Neural cell (in vitro differentiated cells): Measurements from ENCODE around the gene WDR75. TPM values are rescaled to one million over a fixed set of nuclear protein-coding genes. Genes with fewer than 3 reads are reported as not detected.

Experiments used
- H2AFZ ChIP-seq: fragments of 200-600, 300-800 bp; sonication (generic), shearing (Covaris generic); 2 replicates; pipeline ENCODE4 v1.6.0; 2014; ENCODE audit warnings: low read depth, mild to moderate bottlenecking, antibody characterized with exemption, low read length, moderate library complexity
- H3F3A ChIP-seq: fragments of 200-600 bp; shearing (Covaris generic); 2 replicates; pipeline ENCODE4 v1.6.1; 2016; ENCODE audit warnings: mild to moderate bottlenecking, moderate library complexity, mixed read lengths, antibody characterized with exemption, low read length; ENCODE audit not compliant: insufficient read depth, poor library complexity, severe bottlenecking
- H3K27ac ChIP-seq: fragments of 200-600, 300-800 bp; sonication (generic), shearing (Covaris generic); 2 replicates; pipeline ENCODE4 v1.5.1; 2014; ENCODE audit warnings: mild to moderate bottlenecking, low read length, moderate library complexity
- H3K27me3 ChIP-seq: fragments of 300-800, 200-600 bp; sonication (generic), shearing (Covaris generic); 2 replicates; pipeline ENCODE4 v1.6.0; 2014; ENCODE audit warnings: mild to moderate bottlenecking, low read depth, low read length, moderate library complexity; ENCODE audit not compliant: insufficient read depth
- H3K36me3 ChIP-seq: fragments of 300-800, 200-600 bp; sonication (generic), shearing (Covaris generic); 2 replicates; pipeline ENCODE4 v1.5.1; 2014; ENCODE audit warnings: mild to moderate bottlenecking, antibody characterized with exemption, low read length, moderate library complexity; ENCODE audit not compliant: insufficient read depth
- H3K4me2 ChIP-seq: fragments of 300-800, 200-600 bp; sonication (generic), shearing (Covaris generic); 2 replicates; pipeline ENCODE4 v1.6.0; 2014; ENCODE audit warnings: mild to moderate bottlenecking, low read length
- H3K4me3 ChIP-seq: fragments of 300-800, 200-600 bp; sonication (generic), shearing (Covaris generic); 2 replicates; pipeline ENCODE4 v1.5.1; 2014; ENCODE audit warnings: mild to moderate bottlenecking, low read length, moderate library complexity
- H3K79me2 ChIP-seq: fragments of 200-600 bp; shearing (Covaris generic); replicated peaks from 2 replicates; pipeline ENCODE4 v1.6.0; 2014; ENCODE audit warnings: mild to moderate bottlenecking, low read length, moderate library complexity; ENCODE audit not compliant: insufficient read depth
- H3K9ac ChIP-seq: fragments of 300-800, 200-600 bp; sonication (generic), shearing (Covaris generic); 2 replicates; pipeline ENCODE4 v1.6.1; 2016; ENCODE audit warnings: mild to moderate bottlenecking, low read length, mixed read lengths
- H3K9me2 ChIP-seq: fragments of 200-600 bp; shearing (Covaris generic); 2 replicates; pipeline ENCODE4 v1.6.1; 2016; ENCODE audit warnings: mild to moderate bottlenecking, low read length, mixed read lengths; ENCODE audit not compliant: insufficient read depth
- H3K9me3 ChIP-seq: fragments of 200-600, 300-800 bp; sonication (generic), shearing (Covaris generic); 2 replicates; pipeline ENCODE4 v1.6.1; 2016; ENCODE audit warnings: mild to moderate bottlenecking, mixed run types, low read length, moderate library complexity, mixed read lengths
- H4K20me1 ChIP-seq: fragments of 200-600 bp; shearing (Covaris generic); 2 replicates; pipeline ENCODE4 v1.6.1; 2016; ENCODE audit warnings: mild to moderate bottlenecking, mixed run types; ENCODE audit not compliant: insufficient read depth
- CTCF ChIP-seq: fragments of 450-650 bp; IDR thresholded peaks from 2 replicates; pipeline ENCODE4 v1.5.1; 2014; ENCODE audit warnings: antibody characterized with exemption, mild to moderate bottlenecking, moderate library complexity; ENCODE audit not compliant: poor library complexity, severe bottlenecking
- EP300 ChIP-seq: fragments of 450-650 bp; conservative IDR thresholded peaks from 2 replicates; pipeline ENCODE4 v1.6.1; 2014; ENCODE audit warnings: antibody characterized with exemption, mild to moderate bottlenecking, moderate library complexity; ENCODE audit not compliant: poor library complexity, severe bottlenecking
- EZH2 ChIP-seq: fragments of 200-600, 300-800 bp; shearing (Covaris generic), sonication (generic); IDR thresholded peaks from 2 replicates; pipeline ENCODE4 v1.6.1; 2014; ENCODE audit warnings: antibody characterized with exemption, low read length, borderline replicate concordance, mild to moderate bottlenecking; ENCODE audit not compliant: insufficient read depth, poor library complexity, severe bottlenecking
- MXI1 ChIP-seq: fragments of 450-650 bp; conservative IDR thresholded peaks from 2 replicates; pipeline ENCODE4 v1.6.1; 2014; ENCODE audit warnings: antibody characterized with exemption, mild to moderate bottlenecking; ENCODE audit not compliant: poor library complexity, severe bottlenecking
- POLR2AphosphoS5 ChIP-seq: IDR thresholded peaks from 2 replicates; pipeline ENCODE4 v1.6.1; 2012
- RAD21 ChIP-seq: fragments of 450-650 bp; conservative IDR thresholded peaks from 2 replicates; pipeline ENCODE4 v1.6.1; 2014; ENCODE audit warnings: antibody characterized with exemption, mild to moderate bottlenecking, moderate library complexity
- REST ChIP-seq: IDR thresholded peaks from 2 replicates; pipeline ENCODE4 v1.6.1; 2012; ENCODE audit warnings: borderline replicate concordance
- SMC3 ChIP-seq: fragments of 450-650 bp; conservative IDR thresholded peaks from 2 replicates; pipeline ENCODE4 v1.6.1; 2014; ENCODE audit warnings: antibody characterized with exemption, mild to moderate bottlenecking, moderate library complexity; ENCODE audit not compliant: poor library complexity
- TAF1 ChIP-seq: IDR thresholded peaks from 2 replicates; pipeline ENCODE4 v1.6.1; 2012; ENCODE audit warnings: low read depth
- polyA plus RNA-seq: library from polyadenylated mRNA; depleted of rRNA; stranded (reverse); fragments of >200 nt; gene quantifications from 2 replicates; pipeline ENCODE4 v1.2.3, GENCODE V29; 2014

WDR75 gene
- polyA plus RNA-seq, 1 donor from 2014 or later: 62.5 TPM

GRCh38 chr2:189411860-189412259, 29.4 kb upstream of the WDR75 start:
- no peak overlapping the region for H2AFZ ChIP-seq
- H3K9me2 ChIP-seq: no peaks in the 10 kb centered on the region
- no peaks in the 10 kb centered on the region for H3K36me3 ChIP-seq
- no peaks in the 10 kb centered on the region for H4K20me1 ChIP-seq
- no peaks in the 10 kb centered on the region for H3F3A ChIP-seq
- H3K27ac ChIP-seq: no peak overlapping the region
- H3K79me2 ChIP-seq: no peaks in the 10 kb centered on the region
- H3K9ac ChIP-seq: no peak overlapping the region
- TF ChIP-seq RAD21 (no peak), CTCF (no peak), REST (no peak), SMC3 (no peak), POLR2AphosphoS5 (no peak), EP300 (no peak), TAF1 (no peak), MXI1 (no peak), EZH2 (no peak)
- no peaks in the 10 kb centered on the region for H3K27me3 ChIP-seq
- no peak overlapping the region for H3K4me2 ChIP-seq
- no peaks in the 10 kb centered on the region for H3K9me3 ChIP-seq
- no peak overlapping the region for H3K4me3 ChIP-seq

- TF ChIP-seq EZH2 (no peak), CTCF (peak; percentile 89), POLR2AphosphoS5 (no peak), REST (no peak), SMC3 (peak; percentile 96), RAD21 (peak; percentile 93), EP300 (no peak), TAF1 (no peak), MXI1 (no peak)
- H4K20me1 ChIP-seq: no peaks in the 10 kb centered on the region
- no peak overlapping the region for H3K4me3 ChIP-seq
- H3K79me2 ChIP-seq: no peaks in the 10 kb centered on the region
- no peak overlapping the region for H3K4me2 ChIP-seq
- no peak overlapping the region for H2AFZ ChIP-seq
- H3K27me3 ChIP-seq: no peaks in the 10 kb centered on the region
- H3K27ac ChIP-seq: no peak overlapping the region
- no peaks in the 10 kb centered on the region for H3K36me3 ChIP-seq
- no peaks in the 10 kb centered on the region for H3F3A ChIP-seq
- H3K9ac ChIP-seq: no peak overlapping the region
- H3K9me3 ChIP-seq: no peaks in the 10 kb centered on the region
- no peaks in the 10 kb centered on the region for H3K9me2 ChIP-seq
Measured at GRCh38 chr2:189412330-189412953, 28.8 kb upstream of the WDR75 start.
